Measurements from ENCODE around the gene ARID5A. TPM values are rescaled to one million over a fixed set of nuclear protein-coding genes. Genes with fewer than 3 reads are reported as not detected.

The ARID5A gene
- total and polyA plus RNA-seq, 10 of the 15 experiments (the other 5 are each of a cell fraction or from before 2014, with no cell fraction given): 0.76 to 87.1 (median 37.6) TPM

DNA sequence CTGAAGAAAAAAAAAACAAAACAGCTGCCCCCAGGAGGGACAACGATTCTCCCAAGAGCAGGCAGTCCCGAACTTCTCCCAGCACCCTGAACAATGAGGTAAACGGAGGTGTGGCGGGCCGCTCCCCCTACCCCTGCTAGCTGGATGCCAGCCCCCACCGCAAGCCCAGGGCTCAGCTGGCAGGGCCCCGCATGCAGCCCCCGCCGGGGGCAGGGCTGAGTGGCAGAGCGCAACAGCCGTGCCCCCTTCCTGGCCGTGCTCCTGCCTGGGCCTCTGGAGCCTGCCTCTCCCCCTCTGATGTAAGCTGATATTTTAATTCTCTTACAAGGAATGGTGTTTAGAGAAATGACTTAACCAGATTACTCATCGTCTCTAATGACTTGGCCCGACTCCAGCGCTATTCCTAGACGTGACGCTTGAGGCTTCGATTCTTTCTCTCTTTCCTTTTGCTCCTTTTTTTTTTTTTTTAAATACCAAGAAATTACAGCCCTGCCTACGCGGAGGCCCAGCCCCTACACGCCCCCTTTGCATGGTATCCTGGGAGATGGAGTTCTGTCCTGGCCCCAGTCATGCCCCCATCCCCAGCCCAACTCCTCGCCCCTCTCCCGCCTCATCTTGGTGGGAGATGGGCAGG is 4.6 kb upstream of the ARID5A start:
- Histone ChIP-seq H4K20me1 (ENCODE audit: control insufficient read depth, insufficient read depth) (no peaks in the 10 kb centered on the region), H3K27me3 (replicated peaks in 1 of 2; ENCODE audit: control insufficient read depth in 2 of 2, insufficient read depth in 2 of 2, low read length in 1 of 2) (no peaks in the 10 kb centered on the region), H3K9me3 (replicated peaks; ENCODE audit: control insufficient read depth, insufficient read depth, low read length) (no peaks in the 10 kb centered on the region), H3K4me1 (ENCODE audit: control insufficient read depth, insufficient read depth, low read length) (peaks cover 74% of the 10 kb centered on the region), H3K4me2 (ENCODE audit: control insufficient read depth, insufficient read depth) (peak overlapping the region; percentile 85), H3K9ac (ENCODE audit: control insufficient read depth, insufficient read depth, low read length) (peak overlapping the region; percentile 66), H3K27ac (ENCODE audit: control insufficient read depth, insufficient read depth) (peak overlapping the region; percentile 57; the same call in 1 of the 2 replicates), H2AFZ (ENCODE audit: control insufficient read depth, low read depth, low read length) (peak overlapping the region; percentile 75), H3K79me2 (ENCODE audit: control insufficient read depth, insufficient read depth, low read length) (peaks cover 14% of the 10 kb centered on the region), H3K36me3 (ENCODE audit: control insufficient read depth in 2 of 2, insufficient read depth in 2 of 2, low read length in 1 of 2) (no peaks in the 10 kb centered on the region), H3K4me3 (peak overlapping the region; percentile 67)
- ChIA-PET CTCF (interaction anchor here (1.3 to 7.0 kb wide), 2 partner anchors 12 to 22 kb away, joined by 3 to 51 read pairs; no protein-coding TSS in a partner anchor), POLR2A (interaction anchor here (0.7 to 7.9 kb wide), 7 partner anchors 7 to 339 kb away, joined by 3 to 106 read pairs (median 4); partner anchors contain the start of gene ARID5A), SMC1A (ENCODE audit: uncharacterized antibody, unreplicated experiment) (interaction anchor here (0.7 to 1.9 kb wide), 5 partner anchors 8 to 125 kb away, joined by 3 to 7 read pairs (median 3); no protein-coding TSS in a partner anchor), RAD21 (ENCODE audit: unreplicated experiment) (interaction anchor here (0.6 to 7.4 kb wide), 11 partner anchors 8 to 237 kb away, joined by 3 to 60 read pairs (median 3); no protein-coding TSS in a partner anchor)
- FAIRE-seq (peak; percentile 57), ATAC-seq (peak; percentile 50), DNase-seq (ENCODE audit: low read depth, low spot score) (peak; percentile 94)
- intact Hi-C loops (cut with micrococcal nuclease; ENCODE audit: unreplicated experiment): loop anchor here (10.0 kb wide), 2 partner anchors 233 to 433 kb away; partner anchors contain the start of gene CNNM4
- WGBS (ENCODE audit: insufficient coverage, insufficient replicate concordance, low lambda C conversion rate, missing lambda C conversion rate): 9% methylated on average over 20 of the region's 23 CpGs
- BruUV-seq (replicated peaks): no TSS peak
- in situ Hi-C loops (cut with MboI): no loop called here
- TF ChIP-seq IKZF1 (conservative IDR thresholded peaks at IDR 0.05) (peak; percentile 83), EGR1 (IDR thresholded peaks at IDR 0.05; ENCODE audit: borderline replicate concordance in 1 of 2, low read depth in 2 of 2, low read length in 2 of 2) (no peak), TCF7 (IDR thresholded peaks at IDR 0.05; ENCODE audit: borderline replicate concordance) (no peak), TCF12 (IDR thresholded peaks at IDR 0.05; ENCODE audit: low read depth, low read length) (no peak), FOXM1 (IDR thresholded peaks at IDR 0.05; ENCODE audit: low read depth, low read length) (peak; percentile 66; the same call in 1 of the 2 replicates), ZSCAN29 (IDR thresholded peaks at IDR 0.05) (no peak), MEF2A (IDR thresholded peaks at IDR 0.05; ENCODE audit: insufficient read depth, low read depth, low read length) (peak; percentile 97), RAD51 (IDR thresholded peaks at IDR 0.05) (no peak; the same call in none of the 2 replicates), NFYB (IDR thresholded peaks at IDR 0.05; ENCODE audit: insufficient read depth, low read depth, low read length) (no peak), BHLHE40 (IDR thresholded peaks at IDR 0.05; ENCODE audit: borderline replicate concordance in 1 of 2, low read depth in 2 of 2, low read length in 1 of 2) (peak; percentile 52 to 56; a peak in 3 of 4 replicates), SREBF2 (IDR thresholded peaks at IDR 0.05; ENCODE audit: low read length) (no peak), YY1 (IDR thresholded peaks at IDR 0.05; ENCODE audit: low read depth, low read length) (no peak), EP300 (IDR thresholded peaks at IDR 0.05; ENCODE audit: borderline replicate concordance in 1 of 2, control insufficient read depth in 1 of 2, low read depth in 2 of 2, low read length in 2 of 2) (peak in 1 of 2 experiments; percentile 47; a peak in 3 of 4 replicates), CBFB (IDR thresholded peaks at IDR 0.05; ENCODE audit: low read depth) (no peak), CEBPB (IDR thresholded peaks at IDR 0.05; ENCODE audit: borderline replicate concordance in 1 of 2, low read depth in 2 of 2, low read length in 2 of 2) (no peak), TCF3 (IDR thresholded peaks at IDR 0.05; ENCODE audit: borderline replicate concordance, insufficient read depth, low read depth, low read length) (no peak), ZNF622 (IDR thresholded peaks at IDR 0.05) (no peak), FOS (IDR thresholded peaks at IDR 0.05; ENCODE audit: borderline replicate concordance, extremely low read depth, insufficient read length) (no peak), POU2F2 (IDR thresholded peaks at IDR 0.05; ENCODE audit: borderline replicate concordance, low read depth, low read length) (peak; percentile 70), JUNB (IDR thresholded peaks at IDR 0.05) (peak; percentile 85)
- TF ChIP-seq, protein P1, sequence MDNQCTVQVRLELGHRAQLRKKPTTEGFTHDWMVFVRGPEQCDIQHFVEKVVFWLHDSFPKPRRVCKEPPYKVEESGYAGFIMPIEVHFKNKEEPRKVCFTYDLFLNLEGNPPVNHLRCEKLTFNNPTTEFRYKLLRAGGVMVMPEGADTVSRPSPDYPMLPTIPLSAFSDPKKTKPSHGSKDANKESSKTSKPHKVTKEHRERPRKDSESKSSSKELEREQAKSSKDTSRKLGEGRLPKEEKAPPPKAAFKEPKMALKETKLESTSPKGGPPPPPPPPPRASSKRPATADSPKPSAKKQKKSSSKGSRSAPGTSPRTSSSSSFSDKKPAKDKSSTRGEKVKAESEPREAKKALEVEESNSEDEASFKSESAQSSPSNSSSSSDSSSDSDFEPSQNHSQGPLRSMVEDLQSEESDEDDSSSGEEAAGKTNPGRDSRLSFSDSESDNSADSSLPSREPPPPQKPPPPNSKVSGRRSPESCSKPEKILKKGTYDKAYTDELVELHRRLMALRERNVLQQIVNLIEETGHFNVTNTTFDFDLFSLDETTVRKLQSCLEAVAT (IDR thresholded peaks at IDR 0.05): no peak
- TF ChIP-seq, protein P2, sequence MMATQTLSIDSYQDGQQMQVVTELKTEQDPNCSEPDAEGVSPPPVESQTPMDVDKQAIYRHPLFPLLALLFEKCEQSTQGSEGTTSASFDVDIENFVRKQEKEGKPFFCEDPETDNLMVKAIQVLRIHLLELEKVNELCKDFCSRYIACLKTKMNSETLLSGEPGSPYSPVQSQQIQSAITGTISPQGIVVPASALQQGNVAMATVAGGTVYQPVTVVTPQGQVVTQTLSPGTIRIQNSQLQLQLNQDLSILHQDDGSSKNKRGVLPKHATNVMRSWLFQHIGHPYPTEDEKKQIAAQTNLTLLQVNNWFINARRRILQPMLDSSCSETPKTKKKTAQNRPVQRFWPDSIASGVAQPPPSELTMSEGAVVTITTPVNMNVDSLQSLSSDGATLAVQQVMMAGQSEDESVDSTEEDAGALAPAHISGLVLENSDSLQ (IDR thresholded peaks at IDR 0.05): peak; percentile 78; the same call in 1 of the 2 replicates

All from GM12878 (cell line).